Measurements from ENCODE around the gene HDGF.

GRCh38 chr1:156704930-156705320, 46.5 kb downstream of the HDGF start:
- peak in 1 of 6 experiments; percentile 4 for TF ChIP-seq CTCF (IDR thresholded peaks at IDR 0.05)
- no peak for TF ChIP-seq POLR2A (IDR thresholded peaks at IDR 0.05)
